IPS-20b (cell line): ENCODE measurements around the gene HMCN2.
"Not testable (repeated sequence)": the region's sequence is repeated elsewhere in the genome, so short reads cannot be mapped to it uniquely, and the experiment has no call there.

Experiments
- H3K27ac ChIP-seq: one replicate; pipeline ENCODE4 v1.5.1; 2013; ENCODE audit warnings: low read length
- H3K27me3 ChIP-seq: 2 replicates; pipeline ENCODE4 v1.6.1; 2013; ENCODE audit warnings: mild to moderate bottlenecking, low read length, inconsistent platforms; ENCODE audit not compliant: insufficient read depth
- H3K36me3 ChIP-seq: 2 replicates; pipeline ENCODE4 v1.6.1; 2013; ENCODE audit warnings: low read depth, mild to moderate bottlenecking, inconsistent platforms, low read length, moderate library complexity; ENCODE audit not compliant: insufficient read depth
- H3K4me1 ChIP-seq: 2 replicates; pipeline ENCODE4 v1.6.1; 2013; ENCODE audit warnings: mild to moderate bottlenecking, control low read depth, inconsistent platforms, low read length, moderate library complexity; ENCODE audit not compliant: insufficient read depth
- H3K4me3 ChIP-seq: 2 replicates; pipeline ENCODE4 v1.5.1; 2013; ENCODE audit warnings: mild to moderate bottlenecking, low read length, inconsistent platforms
- H3K9ac ChIP-seq: 2 replicates; pipeline ENCODE4 v1.6.1; 2013; ENCODE audit warnings: low read depth, mild to moderate bottlenecking, inconsistent platforms, low read length, moderate library complexity
- H3K9me3 ChIP-seq: 2 replicates; pipeline ENCODE4 v1.6.1; 2013; ENCODE audit warnings: mild to moderate bottlenecking, low read depth, low read length, inconsistent platforms; ENCODE audit not compliant: insufficient read depth

The HMCN2 gene

GRCh38 chr9:130429831-130430230, 164.3 kb downstream of the HMCN2 start:
- Histone ChIP-seq H3K36me3 (no peaks in the 10 kb centered on the region), H3K9me3 (no peaks in the 10 kb centered on the region), H3K4me3 (no peak overlapping the region), H3K9ac (no peak overlapping the region), H3K27ac (no peak overlapping the region), H3K4me1 (peaks cover 3% of the 10 kb centered on the region; the same call in 1 of the 2 replicates), H3K27me3 (peaks cover 31% of the 10 kb centered on the region)

- H3K36me3 ChIP-seq = no peaks in the 10 kb centered on the region
- H3K4me1 ChIP-seq = peaks cover 3% of the 10 kb centered on the region; the same call in 1 of the 2 replicates
- H3K9ac ChIP-seq = no peak overlapping the region
- H3K27ac ChIP-seq = no peak overlapping the region
- peaks cover 31% of the 10 kb centered on the region for H3K27me3 ChIP-seq
- H3K4me3 ChIP-seq = no peak overlapping the region
- H3K9me3 ChIP-seq = no peaks in the 10 kb centered on the region
Measured at GRCh38 chr9:130430232-130430631, 164.7 kb downstream of the HMCN2 start.

GRCh38 chr9:130430734-130431535, 165.4 kb downstream of the HMCN2 start:
- Histone ChIP-seq H3K9me3 (no peaks in the 10 kb centered on the region), H3K27me3 (peaks cover 31% of the 10 kb centered on the region), H3K4me3 (no peak overlapping the region), H3K27ac (no peak overlapping the region), H3K36me3 (no peaks in the 10 kb centered on the region), H3K4me1 (peaks cover 3% of the 10 kb centered on the region; the same call in 1 of the 2 replicates), H3K9ac (no peak overlapping the region)

GRCh38 chr9:130431536-130432303, 166.2 kb downstream of the HMCN2 start:
- Histone ChIP-seq H3K4me1 (peaks cover 3% of the 10 kb centered on the region; the same call in 1 of the 2 replicates), H3K27ac (no peak overlapping the region), H3K9me3 (no peaks in the 10 kb centered on the region), H3K36me3 (no peaks in the 10 kb centered on the region), H3K27me3 (peaks cover 38% of the 10 kb centered on the region), H3K9ac (no peak overlapping the region), H3K4me3 (no peak overlapping the region)

- Histone ChIP-seq H3K4me3 (no peak overlapping the region), H3K9ac (no peak overlapping the region), H3K4me1 (peaks cover 3% of the 10 kb centered on the region; the same call in 1 of the 2 replicates), H3K27me3 (peaks cover 38% of the 10 kb centered on the region), H3K27ac (no peak overlapping the region), H3K9me3 (no peaks in the 10 kb centered on the region), H3K36me3 (no peaks in the 10 kb centered on the region)
Measured at GRCh38 chr9:130432362-130432761, 166.8 kb downstream of the HMCN2 start.

- peaks cover 38% of the 10 kb centered on the region for H3K27me3 ChIP-seq
- no peaks in the 10 kb centered on the region for H3K36me3 ChIP-seq
- H3K9me3 ChIP-seq = no peaks in the 10 kb centered on the region
- H3K9ac ChIP-seq = no peak overlapping the region
- peak overlapping the region; percentile 68; the same call in 1 of the 2 replicates for H3K4me3 ChIP-seq
- H3K4me1 ChIP-seq = peaks cover 3% of the 10 kb centered on the region; the same call in 1 of the 2 replicates
- no peak overlapping the region for H3K27ac ChIP-seq
Measured at GRCh38 chr9:130432796-130433167, 167.2 kb downstream of the HMCN2 start.

GRCh38 chr9:130433168-130433946, 167.8 kb downstream of the HMCN2 start:
- H3K27me3 ChIP-seq = peaks cover 38% of the 10 kb centered on the region
- H3K4me3 ChIP-seq = peak overlapping the region; percentile 68
- H3K9me3 ChIP-seq = no peaks in the 10 kb centered on the region
- H3K36me3 ChIP-seq = no peaks in the 10 kb centered on the region
- peak overlapping the region; percentile 48; the same call in 1 of the 2 replicates for H3K9ac ChIP-seq
- H3K4me1 ChIP-seq = peaks cover 3% of the 10 kb centered on the region; the same call in 1 of the 2 replicates
- H3K27ac ChIP-seq = no peak overlapping the region

- H3K36me3 ChIP-seq = no peaks in the 10 kb centered on the region
- H3K4me1 ChIP-seq = peaks cover 3% of the 10 kb centered on the region; the same call in 1 of the 2 replicates
- H3K9ac ChIP-seq = no peak overlapping the region
- no peaks in the 10 kb centered on the region for H3K9me3 ChIP-seq
- H3K4me3 ChIP-seq = peak overlapping the region; percentile 68; the same call in 1 of the 2 replicates
- H3K27ac ChIP-seq = no peak overlapping the region
- H3K27me3 ChIP-seq = peaks cover 38% of the 10 kb centered on the region
Measured at GRCh38 chr9:130433947-130434262, 168.3 kb downstream of the HMCN2 start.

- H3K36me3 ChIP-seq, H3K9ac ChIP-seq, H3K9me3 ChIP-seq, H3K4me3 ChIP-seq, H3K27ac ChIP-seq, H3K4me1 ChIP-seq: not testable (repeated sequence)
- H3K27me3 ChIP-seq = peaks cover 38% of the 10 kb centered on the region
Measured at GRCh38 chr9:130434656-130435055, 169.1 kb downstream of the HMCN2 start.

- H3K4me1 ChIP-seq = peaks cover 3% of the 10 kb centered on the region; the same call in 1 of the 2 replicates
- H3K27me3 ChIP-seq = peaks cover 32% of the 10 kb centered on the region
Measured at GRCh38 chr9:130437011-130437789, 171.6 kb downstream of the HMCN2 start.

More at GRCh38 chr9:130437011-130437789, 171.6 kb downstream of the HMCN2 start:
- Histone ChIP-seq H3K9me3 (no peaks in the 10 kb centered on the region; the same call in 1 of the 2 replicates), H3K4me3 (no peak overlapping the region), H3K36me3 (no peaks in the 10 kb centered on the region), H3K27ac (no peak overlapping the region), H3K9ac (no peak overlapping the region)
